MM.1S (cell line): Measurements from ENCODE around the gene TXNRD1.

Source experiments
- DNase-seq: peaks from one replicate; pipeline ENCODE4 v3.0.0-alpha.2; 2015
- H2AFZ ChIP-seq: fragments of 300-600 bp; sonication (generic); 2 replicates; pipeline ENCODE4 v1.6.0; 2016; ENCODE audit warnings: antibody characterized with exemption, low read length
- H3F3A ChIP-seq: fragments of 300-600 bp; sonication (generic); 2 replicates; pipeline ENCODE4 v1.6.1; 2016; ENCODE audit warnings: mild to moderate bottlenecking, antibody characterized with exemption, low read length, moderate library complexity, mixed read lengths; ENCODE audit not compliant: insufficient read depth
- H3K27ac ChIP-seq: fragments of 300-600 bp; sonication (generic); 2 replicates; pipeline ENCODE4 v1.5.1; 2016; ENCODE audit warnings: mild to moderate bottlenecking, low read length
- H3K27me3 ChIP-seq: fragments of 300-600 bp; sonication (generic); replicated peaks from 2 replicates; pipeline ENCODE4 v1.6.0; 2016; ENCODE audit warnings: low read length; ENCODE audit not compliant: insufficient read depth
- H3K36me3 ChIP-seq: fragments of 300-600 bp; sonication (generic); replicated peaks from 2 replicates; pipeline ENCODE4 v1.6.1; 2016; ENCODE audit warnings: mild to moderate bottlenecking, low read length, mixed read lengths; ENCODE audit not compliant: insufficient read depth
- H3K4me1 ChIP-seq: fragments of 300-600 bp; sonication (generic); 2 replicates; pipeline ENCODE4 v1.6.1; 2016; ENCODE audit warnings: low read length, mixed read lengths
- H3K4me2 ChIP-seq: fragments of 300-600 bp; sonication (generic); 2 replicates; pipeline ENCODE4 v1.6.0; 2016; ENCODE audit warnings: low read depth, low read length
- H3K4me3 ChIP-seq: fragments of 300-600 bp; sonication (generic); 2 replicates; pipeline ENCODE4 v1.5.1; 2016; ENCODE audit warnings: low read length, mixed read lengths
- H3K79me2 ChIP-seq: fragments of 300-600 bp; sonication (generic); 2 replicates; pipeline ENCODE4 v1.6.1; 2016; ENCODE audit warnings: mixed run types, low read length, mixed read lengths
- H3K9ac ChIP-seq: fragments of 300-600 bp; sonication (generic); 2 replicates; pipeline ENCODE4 v1.6.1; 2016; ENCODE audit warnings: low read length, mixed read lengths
- H3K9me2 ChIP-seq: fragments of 300-600 bp; sonication (generic); replicated peaks from 2 replicates; pipeline ENCODE4 v1.6.1; 2016; ENCODE audit warnings: mild to moderate bottlenecking, low read length, mixed read lengths; ENCODE audit not compliant: insufficient read depth
- H3K9me3 ChIP-seq: fragments of 300-600 bp; sonication (generic); replicated peaks from 2 replicates; pipeline ENCODE4 v1.6.1; 2016; ENCODE audit warnings: mild to moderate bottlenecking, low read length, mixed read lengths; ENCODE audit not compliant: insufficient read depth
- H4K20me1 ChIP-seq: fragments of 300-600 bp; sonication (generic); 2 replicates; pipeline ENCODE4 v1.6.1; 2016; ENCODE audit warnings: mild to moderate bottlenecking, low read length, moderate library complexity, mixed read lengths; ENCODE audit not compliant: insufficient read depth
- EZH2 ChIP-seq: fragments of 300-600 bp; sonication (generic); optimal IDR thresholded peaks from 2 replicates; pipeline ENCODE3; 2017; ENCODE audit warnings: low read depth, mild to moderate bottlenecking, antibody characterized with exemption, low read length, mixed read lengths
- EZH2phosphoT487 ChIP-seq: fragments of 300-600 bp; sonication (generic); IDR thresholded peaks from 2 replicates; pipeline ENCODE4 v1.6.1; 2018; ENCODE audit warnings: antibody characterized with exemption, low read length
- TF ChIP-seq, protein P1 (sequence below): fragments of 300-600 bp; sonication (generic); IDR thresholded peaks from 2 replicates; pipeline ENCODE4 v1.5.1; 2016; ENCODE audit warnings: antibody characterized with exemption, low read length, mixed read lengths

Gene TXNRD1

DNA sequence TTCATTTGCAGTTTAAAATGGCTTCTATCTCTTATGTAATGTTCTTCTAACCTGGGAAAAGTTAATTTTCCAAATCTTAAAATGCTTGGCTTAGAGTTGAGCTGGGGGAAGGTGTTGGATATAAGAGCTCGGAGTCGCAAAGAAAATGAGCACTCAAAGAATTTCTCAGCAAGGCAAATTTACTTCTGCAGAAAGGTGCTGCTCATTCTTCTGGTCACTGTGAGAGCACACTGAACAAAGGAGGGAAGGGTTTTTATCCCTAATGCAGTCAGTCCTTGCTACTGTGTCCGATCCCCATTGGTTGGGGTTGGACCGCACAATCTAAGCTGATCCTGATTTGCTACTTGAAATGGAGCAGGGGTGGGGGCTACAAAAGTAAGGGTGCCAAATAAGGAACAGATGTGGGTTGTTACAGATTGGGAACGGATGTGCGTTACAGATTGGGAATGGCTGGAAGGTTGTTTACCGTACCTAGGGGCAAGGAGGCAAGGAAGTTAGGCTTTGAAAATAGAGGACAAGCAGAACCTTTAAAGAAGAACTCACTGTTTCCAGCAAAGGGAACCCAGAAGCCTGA is 19.4 kb downstream of the TXNRD1 start:
- Histone ChIP-seq H3K9me3 (no peaks in the 10 kb centered on the region), H3F3A (no peaks in the 10 kb centered on the region), H4K20me1 (no peaks in the 10 kb centered on the region), H3K27me3 (no peaks in the 10 kb centered on the region), H3K27ac (no peak overlapping the region), H3K4me1 (no peaks in the 10 kb centered on the region), H3K4me2 (no peak overlapping the region), H3K9ac (no peak overlapping the region), H3K9me2 (no peaks in the 10 kb centered on the region), H3K4me3 (no peak overlapping the region), H3K79me2 (no peaks in the 10 kb centered on the region), H2AFZ (no peak overlapping the region), H3K36me3 (no peaks in the 10 kb centered on the region)
- TF ChIP-seq, protein P1, sequence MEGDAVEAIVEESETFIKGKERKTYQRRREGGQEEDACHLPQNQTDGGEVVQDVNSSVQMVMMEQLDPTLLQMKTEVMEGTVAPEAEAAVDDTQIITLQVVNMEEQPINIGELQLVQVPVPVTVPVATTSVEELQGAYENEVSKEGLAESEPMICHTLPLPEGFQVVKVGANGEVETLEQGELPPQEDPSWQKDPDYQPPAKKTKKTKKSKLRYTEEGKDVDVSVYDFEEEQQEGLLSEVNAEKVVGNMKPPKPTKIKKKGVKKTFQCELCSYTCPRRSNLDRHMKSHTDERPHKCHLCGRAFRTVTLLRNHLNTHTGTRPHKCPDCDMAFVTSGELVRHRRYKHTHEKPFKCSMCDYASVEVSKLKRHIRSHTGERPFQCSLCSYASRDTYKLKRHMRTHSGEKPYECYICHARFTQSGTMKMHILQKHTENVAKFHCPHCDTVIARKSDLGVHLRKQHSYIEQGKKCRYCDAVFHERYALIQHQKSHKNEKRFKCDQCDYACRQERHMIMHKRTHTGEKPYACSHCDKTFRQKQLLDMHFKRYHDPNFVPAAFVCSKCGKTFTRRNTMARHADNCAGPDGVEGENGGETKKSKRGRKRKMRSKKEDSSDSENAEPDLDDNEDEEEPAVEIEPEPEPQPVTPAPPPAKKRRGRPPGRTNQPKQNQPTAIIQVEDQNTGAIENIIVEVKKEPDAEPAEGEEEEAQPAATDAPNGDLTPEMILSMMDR: no peak
- no peak for TF ChIP-seq EZH2phosphoT487
- no peak for TF ChIP-seq EZH2
- DNase-seq: no peak

DNA sequence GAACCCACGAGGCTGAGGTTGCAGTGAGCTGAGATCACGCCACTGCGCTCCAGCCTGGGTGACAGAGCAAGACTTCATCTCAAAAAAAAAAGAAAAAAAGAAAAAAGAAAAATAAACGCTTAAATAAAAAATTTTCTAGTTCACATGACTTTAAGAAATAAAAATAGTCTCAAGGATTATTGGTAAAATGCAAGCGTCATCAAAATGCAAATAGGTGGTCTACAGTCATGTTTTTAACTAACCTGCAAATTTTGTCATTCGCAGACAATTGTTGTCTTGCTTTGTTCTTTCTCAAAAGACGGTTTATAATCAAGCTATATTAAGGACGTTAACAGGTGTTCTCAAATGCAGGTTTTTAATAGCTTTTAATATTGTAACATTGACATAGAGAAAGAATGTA is 22.4 kb downstream of the TXNRD1 start:
- Histone ChIP-seq H4K20me1 (no peaks in the 10 kb centered on the region), H3K9me3 (no peaks in the 10 kb centered on the region), H3K9ac (no peak overlapping the region), H3K9me2 (no peaks in the 10 kb centered on the region), H2AFZ (no peak overlapping the region), H3K79me2 (no peaks in the 10 kb centered on the region), H3K27me3 (no peaks in the 10 kb centered on the region), H3K4me3 (no peak overlapping the region), H3K4me2 (no peak overlapping the region), H3K36me3 (no peaks in the 10 kb centered on the region), H3K4me1 (no peaks in the 10 kb centered on the region), H3F3A (no peaks in the 10 kb centered on the region), H3K27ac (no peak overlapping the region)
- TF ChIP-seq, protein P1: no peak
- TF ChIP-seq EZH2phosphoT487 (no peak), EZH2 (no peak)
- DNase-seq: no peak

DNA sequence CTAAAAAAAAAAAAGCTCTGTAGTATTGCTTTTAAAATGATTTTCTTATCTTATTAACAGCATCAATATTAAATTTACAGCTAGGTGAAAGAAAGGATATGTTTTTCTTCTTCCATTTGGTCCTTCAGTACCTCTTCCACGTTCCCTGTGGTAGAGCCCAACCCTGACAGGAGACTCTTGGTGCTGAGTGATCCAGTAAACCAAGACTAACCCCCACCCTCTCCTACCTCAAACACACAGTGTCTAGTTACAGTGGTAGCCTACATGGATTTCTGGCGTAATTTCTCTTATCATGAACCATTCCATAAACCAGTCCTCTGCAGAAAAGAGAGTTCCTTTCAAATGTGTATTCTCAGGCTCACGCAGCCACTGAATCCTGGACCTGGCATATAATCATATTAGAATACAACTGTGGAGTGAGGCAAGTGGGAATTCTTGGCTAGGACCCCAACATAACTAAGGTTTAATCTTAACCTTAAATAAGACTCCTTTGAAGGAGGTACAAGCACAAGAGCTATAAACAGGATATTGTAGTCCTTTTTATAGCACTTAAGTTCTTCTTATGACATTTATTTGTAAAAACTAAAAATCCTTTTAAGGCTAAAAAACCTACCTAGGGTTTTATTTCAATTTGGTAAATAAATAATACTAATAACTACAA is 27.1 kb downstream of the TXNRD1 start:
- no peak for DNase-seq
- Histone ChIP-seq H2AFZ (no peak overlapping the region), H3K4me1 (no peaks in the 10 kb centered on the region)

More for the DNA sequence above, 27.1 kb downstream of the TXNRD1 start:
- Histone ChIP-seq H3K9ac (no peak overlapping the region), H3K79me2 (no peaks in the 10 kb centered on the region), H3K4me3 (no peak overlapping the region), H3K27ac (no peak overlapping the region), H3K36me3 (no peaks in the 10 kb centered on the region), H3K9me3 (no peaks in the 10 kb centered on the region), H3K4me2 (no peak overlapping the region), H3K9me2 (no peaks in the 10 kb centered on the region), H4K20me1 (no peaks in the 10 kb centered on the region), H3F3A (no peaks in the 10 kb centered on the region), H3K27me3 (no peaks in the 10 kb centered on the region)
- TF ChIP-seq EZH2 (no peak), EZH2phosphoT487 (no peak)
- TF ChIP-seq, protein P1: no peak
